ACC112 (cell line): Measurements from ENCODE around the gene SPC25.

Experiments used
- H2AFZ ChIP-seq: fragments of 200-600 bp; sonication (generic); one replicate; pipeline ENCODE4 v1.6.0; 2017; ENCODE audit warnings: antibody characterized with exemption, low read length; ENCODE audit not compliant: unreplicated experiment
- H3K27ac ChIP-seq: fragments of 200-600 bp; sonication (generic); 2 replicates; pipeline ENCODE4 v1.5.1; 2014; ENCODE audit warnings: low read depth, mild to moderate bottlenecking, antibody characterized with exemption, low read length, moderate library complexity
- H3K27me3 ChIP-seq: fragments of 200-600 bp; sonication (generic); 2 replicates; pipeline ENCODE4 v1.6.1; 2014; ENCODE audit warnings: mild to moderate bottlenecking, antibody characterized with exemption, low read length, moderate library complexity, mixed read lengths; ENCODE audit not compliant: insufficient read depth
- H3K36me3 ChIP-seq: fragments of 200-600 bp; sonication (generic); 2 replicates; pipeline ENCODE4 v1.6.1; 2016; ENCODE audit warnings: mild to moderate bottlenecking, antibody characterized with exemption, low read length, moderate library complexity, mixed read lengths; ENCODE audit not compliant: insufficient read depth
- H3K4me1 ChIP-seq: fragments of 200-600 bp; sonication (generic); one replicate; pipeline ENCODE4 v1.6.1; 2016; ENCODE audit warnings: low read length, mixed read lengths; ENCODE audit not compliant: insufficient read depth, unreplicated experiment, control insufficient read depth
- H3K4me3 ChIP-seq: fragments of 200-600 bp; sonication (generic); 2 replicates; pipeline ENCODE4 v1.5.1; 2014; ENCODE audit warnings: mild to moderate bottlenecking, low read depth, low read length
- H3K79me2 ChIP-seq: fragments of 200-600 bp; sonication (generic); one replicate; pipeline ENCODE4 v1.6.0; 2016; ENCODE audit warnings: low read length; ENCODE audit not compliant: control insufficient read depth, unreplicated experiment, insufficient read depth

SPC25 gene

DNA sequence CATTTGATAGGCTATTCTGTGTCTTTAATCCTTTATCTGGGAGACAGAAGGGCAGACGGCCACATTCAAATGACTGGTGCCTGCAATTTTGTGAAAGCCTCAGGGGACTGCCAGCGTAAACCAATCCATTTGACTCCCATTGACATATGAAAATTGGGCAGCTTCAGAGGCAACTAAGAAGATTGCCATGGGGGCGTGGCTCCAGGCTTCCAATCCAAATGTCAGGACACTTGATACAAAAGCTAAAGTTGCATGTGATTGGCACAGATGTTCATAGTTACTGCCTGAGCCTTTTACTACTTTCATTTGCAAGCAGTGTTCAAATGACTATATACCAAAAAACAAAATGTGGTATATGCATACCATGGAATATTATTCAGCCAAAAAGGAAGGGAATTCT lies 42.0 kb downstream of the SPC25 start:
- Histone ChIP-seq H2AFZ (no peak overlapping the region), H3K27me3 (no peaks in the 10 kb centered on the region), H3K4me3 (no peak overlapping the region), H3K4me1 (peaks cover 6% of the 10 kb centered on the region), H3K36me3 (no peaks in the 10 kb centered on the region), H3K27ac (no peak overlapping the region), H3K79me2 (no peaks in the 10 kb centered on the region)

DNA sequence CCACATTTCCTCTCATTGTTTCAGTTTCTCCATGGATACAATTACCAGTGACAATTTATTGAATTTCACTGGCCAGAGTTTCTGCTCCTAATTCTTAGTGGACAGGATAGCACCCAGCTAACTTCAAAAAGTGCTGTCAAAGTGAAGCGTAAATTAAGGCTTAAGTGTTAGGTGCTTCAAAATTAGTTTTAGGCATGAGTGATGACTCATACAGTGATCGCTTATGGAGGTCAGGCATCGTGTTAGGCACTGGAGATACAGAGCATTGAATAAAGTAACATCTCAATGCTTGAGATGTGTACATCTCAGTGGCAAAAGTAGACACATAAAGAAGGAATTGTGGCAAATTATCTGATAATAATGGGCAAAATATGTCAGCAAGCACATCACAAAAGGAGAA lies 47.0 kb downstream of the SPC25 start:
- no peak overlapping the region for H3K4me3 ChIP-seq
- no peaks in the 10 kb centered on the region for H3K4me1 ChIP-seq
- no peaks in the 10 kb centered on the region for H3K27me3 ChIP-seq
- no peaks in the 10 kb centered on the region for H3K36me3 ChIP-seq
- H3K79me2 ChIP-seq, result no peaks in the 10 kb centered on the region
- no peak overlapping the region for H2AFZ ChIP-seq
- no peak overlapping the region for H3K27ac ChIP-seq

DNA sequence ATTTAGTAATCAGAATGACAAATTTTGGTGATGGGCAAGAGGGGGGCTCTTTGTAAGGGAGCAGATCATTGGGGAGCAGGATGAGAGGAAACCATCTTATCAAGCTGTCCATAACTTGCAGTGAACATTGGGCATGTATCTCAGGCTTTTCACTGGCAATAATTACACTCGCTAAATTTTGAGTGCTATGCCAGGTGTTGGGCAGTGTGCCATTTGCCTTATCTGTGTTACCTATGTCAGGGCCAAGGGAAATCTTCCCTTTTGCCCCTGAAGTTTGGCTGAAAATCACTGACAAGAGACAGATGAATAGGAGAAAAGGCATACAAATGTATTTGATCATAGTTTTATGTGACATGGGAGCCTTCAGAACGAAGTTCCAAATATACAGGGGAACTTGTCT lies 48.8 kb downstream of the SPC25 start:
- Histone ChIP-seq H3K27me3 (no peaks in the 10 kb centered on the region), H3K79me2 (no peaks in the 10 kb centered on the region), H3K36me3 (no peaks in the 10 kb centered on the region), H3K4me1 (no peaks in the 10 kb centered on the region), H3K4me3 (no peak overlapping the region), H2AFZ (no peak overlapping the region), H3K27ac (no peak overlapping the region)

DNA sequence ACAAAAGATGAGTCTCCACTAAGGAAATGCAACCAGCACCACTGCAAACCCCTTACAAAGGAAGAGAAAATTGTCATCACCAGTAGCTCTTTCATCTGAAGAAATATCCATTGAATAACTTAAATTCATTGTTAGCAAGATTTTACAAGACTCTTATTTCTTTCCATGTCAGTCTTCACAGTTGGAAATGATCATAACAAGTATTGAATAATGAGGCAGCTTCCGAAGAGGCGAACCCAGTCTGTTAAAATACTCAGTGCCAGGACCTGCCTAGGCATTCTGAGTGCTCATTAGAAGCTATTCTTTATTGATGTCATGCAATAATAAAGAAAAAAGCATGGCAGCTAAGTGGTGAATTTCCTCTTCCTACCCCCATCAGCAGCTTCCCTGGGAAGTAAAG lies 54.3 kb downstream of the SPC25 start:
- no peak overlapping the region for H3K27ac ChIP-seq
- H3K79me2 ChIP-seq, result no peaks in the 10 kb centered on the region
- no peaks in the 10 kb centered on the region for H3K4me1 ChIP-seq

DNA sequence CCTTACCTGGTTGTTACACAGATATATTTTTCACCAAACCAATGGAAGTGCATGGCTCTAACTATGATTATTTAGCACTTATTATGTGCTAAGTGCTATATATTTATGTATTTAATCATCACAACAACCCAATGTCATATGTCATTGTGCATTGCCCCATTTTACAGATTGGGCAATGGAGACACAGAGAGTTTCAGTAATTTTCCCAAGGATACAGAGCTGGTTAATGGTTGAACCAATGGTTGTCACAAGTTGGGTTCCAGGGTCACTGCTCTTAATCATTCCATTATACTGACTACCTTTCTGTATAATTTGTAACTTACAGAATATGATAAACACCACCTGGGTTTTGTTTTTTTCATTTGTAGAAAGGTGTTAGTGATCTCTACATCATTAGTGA lies 58.6 kb downstream of the SPC25 start:
- no peak overlapping the region for H3K27ac ChIP-seq
- no peaks in the 10 kb centered on the region for H3K79me2 ChIP-seq
- no peak overlapping the region for H2AFZ ChIP-seq
- no peak overlapping the region for H3K4me3 ChIP-seq
- no peaks in the 10 kb centered on the region for H3K27me3 ChIP-seq
- H3K4me1 ChIP-seq, result no peaks in the 10 kb centered on the region
- H3K36me3 ChIP-seq, result no peaks in the 10 kb centered on the region

More for the DNA sequence above, 54.3 kb downstream of the SPC25 start:
- Histone ChIP-seq H3K36me3 (no peaks in the 10 kb centered on the region), H3K4me3 (no peak overlapping the region), H3K27me3 (no peaks in the 10 kb centered on the region), H2AFZ (no peak overlapping the region)

DNA sequence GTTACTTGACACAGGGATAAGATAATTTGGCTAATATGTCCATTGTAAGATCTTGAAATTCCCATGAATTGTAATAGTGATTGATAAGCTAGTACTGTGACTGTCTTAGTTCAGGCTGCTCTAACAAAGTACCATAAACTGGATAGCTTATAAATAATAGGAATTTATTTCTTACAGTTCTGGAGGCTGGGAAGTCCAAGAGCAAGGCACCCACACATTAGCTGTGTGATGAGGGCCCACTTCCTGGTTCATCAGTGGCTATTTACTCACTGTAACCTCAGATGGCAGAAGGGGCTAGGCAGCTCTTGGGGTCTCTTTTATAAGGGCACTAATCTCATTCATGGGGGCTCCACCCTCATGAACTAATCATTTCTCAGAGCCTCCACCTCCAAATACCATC lies 59.3 kb downstream of the SPC25 start:
- no peaks in the 10 kb centered on the region for H3K79me2 ChIP-seq
- no peaks in the 10 kb centered on the region for H3K36me3 ChIP-seq
- no peaks in the 10 kb centered on the region for H3K27me3 ChIP-seq

GRCh38 chr2:168825126-168825525 lies 65.1 kb downstream of the SPC25 start:
- Histone ChIP-seq H3K4me1 (no peaks in the 10 kb centered on the region), H2AFZ (no peak overlapping the region), H3K79me2 (no peaks in the 10 kb centered on the region)

More for the DNA sequence above, 59.3 kb downstream of the SPC25 start:
- no peaks in the 10 kb centered on the region for H3K4me1 ChIP-seq
- no peak overlapping the region for H3K4me3 ChIP-seq
- no peak overlapping the region for H2AFZ ChIP-seq
- no peak overlapping the region for H3K27ac ChIP-seq

DNA sequence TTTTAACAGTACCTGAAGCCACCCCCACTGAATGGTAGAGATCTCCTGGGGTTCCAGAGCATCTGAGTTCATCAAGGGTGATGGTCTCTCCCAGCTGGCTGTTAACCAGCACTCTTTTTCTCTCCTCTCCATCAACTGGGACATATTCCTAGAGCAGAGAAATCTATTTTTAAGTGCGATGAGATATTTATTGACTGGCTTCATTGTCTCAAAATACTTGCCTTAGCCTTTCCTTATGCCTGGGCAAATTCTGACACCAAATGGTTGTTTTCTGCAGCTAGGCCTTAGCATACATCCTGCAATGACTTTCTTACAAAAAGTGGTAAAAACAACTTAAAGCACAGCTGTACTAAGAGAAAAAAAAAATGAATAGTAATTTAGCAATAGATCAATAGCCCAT lies 68.2 kb downstream of the SPC25 start:
- Histone ChIP-seq H3K4me1 (peaks cover 6% of the 10 kb centered on the region), H3K36me3 (no peaks in the 10 kb centered on the region), H3K79me2 (no peaks in the 10 kb centered on the region), H2AFZ (no peak overlapping the region), H3K27ac (no peak overlapping the region), H3K4me3 (no peak overlapping the region), H3K27me3 (no peaks in the 10 kb centered on the region)

More at GRCh38 chr2:168825126-168825525, 65.1 kb downstream of the SPC25 start:
- Histone ChIP-seq H3K27ac (no peak overlapping the region), H3K36me3 (no peaks in the 10 kb centered on the region), H3K27me3 (no peaks in the 10 kb centered on the region), H3K4me3 (no peak overlapping the region)

DNA sequence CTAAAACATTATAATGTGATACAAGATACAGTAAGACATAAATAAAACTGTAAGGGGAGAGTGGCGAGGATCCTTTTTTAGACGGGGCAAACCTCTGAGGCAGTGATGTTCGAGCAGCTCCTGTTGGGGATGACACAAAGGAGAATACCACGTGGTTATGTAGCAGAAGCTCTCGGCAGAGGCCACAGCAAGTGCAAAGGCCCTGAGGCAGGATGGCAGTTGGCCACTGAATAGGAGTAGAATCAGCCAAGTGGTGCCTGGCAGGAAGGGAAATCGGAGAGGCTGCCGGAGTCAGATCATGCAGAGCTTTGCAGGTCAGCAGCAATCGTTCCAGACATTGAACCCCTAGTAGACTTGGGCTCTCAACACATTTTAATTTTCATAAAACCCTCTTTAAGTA lies 68.7 kb downstream of the SPC25 start:
- H3K79me2 ChIP-seq, result no peaks in the 10 kb centered on the region
- H3K4me1 ChIP-seq, result peaks cover 10% of the 10 kb centered on the region
- H2AFZ ChIP-seq, result no peak overlapping the region
- no peak overlapping the region for H3K4me3 ChIP-seq
- no peaks in the 10 kb centered on the region for H3K27me3 ChIP-seq
- H3K27ac ChIP-seq, result no peak overlapping the region
- no peaks in the 10 kb centered on the region for H3K36me3 ChIP-seq
